Lower leg skin (tissue), 4 donors: ENCODE data around the gene FKBP11. TPM values are rescaled to one million over a fixed set of nuclear protein-coding genes. Genes with fewer than 3 reads are reported as not detected.
"Not testable (repeated sequence)": the region's sequence is repeated elsewhere in the genome, so short reads cannot be mapped to it uniquely, and the experiment has no call there.

Experiments
- DNase-seq, 2 donors: peaks; one replicate each; pipeline ENCODE4 v3.0.0-alpha.2; 2019; ENCODE audit warnings: low spot score in 2 of 2
- H3K4me3 ChIP-seq: fragments of 200-600 bp; sonication (generic); 2 replicates; pipeline ENCODE4 v1.5.1; 2017; ENCODE audit warnings: mild to moderate bottlenecking, low read depth; ENCODE audit not compliant: poor library complexity, severe bottlenecking
- POLR2A ChIP-seq, 2 donors: fragments of 450-650 bp; IDR thresholded peaks; one replicate each; pipeline ENCODE4 v1.6.1; 2016 to 2017; ENCODE audit warnings: antibody characterized with exemption in 2 of 2, mild to moderate bottlenecking in 1 of 2, moderate library complexity in 1 of 2
- WGBS, 2 donors: methylation state at CpG; one replicate each; pipeline ENCODE4 v1.1.5; 2018; 5-methylcytosine and 5-hydroxymethylcytosine counted together
- intact Hi-C: fragments of 100-400 bp; cut with DNase I; formaldehyde crosslinking; loops from one replicate; pipeline ENCODE4 v1.15.0; 2023; ENCODE audit warnings: low total_unique reads
- total RNA-seq, 4 donors: library from RNA; depleted of rRNA; stranded (reverse); fragments of >200 nt; gene quantifications; one replicate each; pipeline ENCODE4 v1.1.0, GENCODE V29; 2016
- TF ChIP-seq, protein P1 (sequence below), 3 donors: fragments of 450-650 bp; IDR thresholded peaks; one replicate each; pipeline ENCODE4 v1.5.1; 2016; ENCODE audit warnings: antibody characterized with exemption in 3 of 3, mild to moderate bottlenecking in 3 of 3, moderate library complexity in 2 of 3

Gene FKBP11
- total RNA-seq, 4 donors from 2014 or later = 4.3 to 8.7 (median 7.9) TPM

- DNase-seq = no peak
- TF ChIP-seq POLR2A (IDR thresholded peaks at IDR 0.05) = no peak
- TF ChIP-seq, protein P1, sequence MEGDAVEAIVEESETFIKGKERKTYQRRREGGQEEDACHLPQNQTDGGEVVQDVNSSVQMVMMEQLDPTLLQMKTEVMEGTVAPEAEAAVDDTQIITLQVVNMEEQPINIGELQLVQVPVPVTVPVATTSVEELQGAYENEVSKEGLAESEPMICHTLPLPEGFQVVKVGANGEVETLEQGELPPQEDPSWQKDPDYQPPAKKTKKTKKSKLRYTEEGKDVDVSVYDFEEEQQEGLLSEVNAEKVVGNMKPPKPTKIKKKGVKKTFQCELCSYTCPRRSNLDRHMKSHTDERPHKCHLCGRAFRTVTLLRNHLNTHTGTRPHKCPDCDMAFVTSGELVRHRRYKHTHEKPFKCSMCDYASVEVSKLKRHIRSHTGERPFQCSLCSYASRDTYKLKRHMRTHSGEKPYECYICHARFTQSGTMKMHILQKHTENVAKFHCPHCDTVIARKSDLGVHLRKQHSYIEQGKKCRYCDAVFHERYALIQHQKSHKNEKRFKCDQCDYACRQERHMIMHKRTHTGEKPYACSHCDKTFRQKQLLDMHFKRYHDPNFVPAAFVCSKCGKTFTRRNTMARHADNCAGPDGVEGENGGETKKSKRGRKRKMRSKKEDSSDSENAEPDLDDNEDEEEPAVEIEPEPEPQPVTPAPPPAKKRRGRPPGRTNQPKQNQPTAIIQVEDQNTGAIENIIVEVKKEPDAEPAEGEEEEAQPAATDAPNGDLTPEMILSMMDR (IDR thresholded peaks at IDR 0.05) = no peak
These were observed 42.4 kb downstream of the FKBP11 start for GRCh38 chr12:48882972-48883304.

GRCh38 chr12:48882315-48882687 lies 43.0 kb downstream of the FKBP11 start:
- DNase-seq = no peak
- no peak overlapping the region for H3K4me3 ChIP-seq

More at GRCh38 chr12:48882972-48883304, 42.4 kb downstream of the FKBP11 start:
- WGBS, 2 donors = 85 to 88% methylated on average over 3 of the region's 3 CpGs
- no peak overlapping the region for H3K4me3 ChIP-seq
- intact Hi-C loops = no loop called here

GRCh38 chr12:48881686-48882314 lies 43.5 kb downstream of the FKBP11 start:
- DNase-seq = no peak
- H3K4me3 ChIP-seq = no peak overlapping the region
- intact Hi-C loops = no loop called here
- TF ChIP-seq POLR2A (IDR thresholded peaks at IDR 0.05) = no peak
- TF ChIP-seq, protein P1 (IDR thresholded peaks at IDR 0.05) = no peak
- 35 to 37% methylated on average over 9 of the region's 9 CpGs for WGBS, 2 donors

More at GRCh38 chr12:48882315-48882687, 43.0 kb downstream of the FKBP11 start:
- WGBS, 2 donors = 16 to 17% methylated on average over 10 of the region's 10 CpGs
- no peak for TF ChIP-seq POLR2A (IDR thresholded peaks at IDR 0.05)
- TF ChIP-seq, protein P1 (IDR thresholded peaks at IDR 0.05) = no peak
- intact Hi-C loops = no loop called here

- no peak overlapping the region for H3K4me3 ChIP-seq
- intact Hi-C loops = no loop called here
- no peak for DNase-seq
- 82 to 84% methylated on average over 9 of the region's 9 CpGs for WGBS, 2 donors
- no peak for TF ChIP-seq POLR2A (IDR thresholded peaks at IDR 0.05)
- TF ChIP-seq, protein P1 (IDR thresholded peaks at IDR 0.05) = no peak
These were observed 44.6 kb downstream of the FKBP11 start for GRCh38 chr12:48880647-48881046.

- no peak for DNase-seq
- 87% methylated on average over 2 of the region's 2 CpGs for WGBS, 2 donors
- TF ChIP-seq, protein P1 (IDR thresholded peaks at IDR 0.05) = no peak
- no peak for TF ChIP-seq POLR2A (IDR thresholded peaks at IDR 0.05)
- H3K4me3 ChIP-seq = no peak overlapping the region
- intact Hi-C loops = no loop called here
These were observed 46.7 kb downstream of the FKBP11 start for GRCh38 chr12:48878548-48878947.

- TF ChIP-seq POLR2A (IDR thresholded peaks at IDR 0.05) = no peak
- TF ChIP-seq, protein P1 (IDR thresholded peaks at IDR 0.05) = no peak
- intact Hi-C loops = no loop called here
- WGBS, 2 donors = 69 to 80% methylated on average over 4 of the region's 4 CpGs
- DNase-seq = no peak
- no peak overlapping the region for H3K4me3 ChIP-seq
These were observed 49.3 kb downstream of the FKBP11 start for GRCh38 chr12:48875944-48876515.

GRCh38 chr12:48873534-48873933 lies 51.8 kb downstream of the FKBP11 start:
- WGBS, 2 donors = 82 to 85% methylated on average over 8 of the region's 8 CpGs
- intact Hi-C loops, H3K4me3 ChIP-seq, DNase-seq: not testable (repeated sequence)
